ENCODE data around the gene SGMS1. TPM values are rescaled to one million over a fixed set of nuclear protein-coding genes. Genes with fewer than 3 reads are reported as not detected.

SGMS1 gene
- total RNA-seq, 1 donor: 68.0 TPM

DNA sequence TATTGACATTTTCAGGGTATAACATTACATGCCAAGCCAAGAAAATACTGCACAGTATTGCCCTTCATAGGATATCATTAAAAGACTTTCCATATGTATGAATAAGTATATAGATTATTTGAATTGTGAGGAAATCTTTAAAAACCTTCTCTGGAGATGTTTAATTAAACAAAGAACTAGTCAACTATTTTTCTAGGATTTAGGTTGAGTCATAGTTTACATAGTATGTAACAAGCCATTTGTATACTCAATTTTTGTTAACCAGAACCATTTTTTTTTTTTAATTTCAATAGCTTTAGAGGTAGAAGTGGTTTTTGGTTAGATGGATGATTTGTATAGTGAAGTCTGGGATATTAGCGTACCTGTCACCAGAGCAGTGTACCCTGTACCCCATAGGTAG lies 221.3 kb downstream of the SGMS1 start:
- DNase-seq (ENCODE audit: insufficient read length, low spot score, missing footprints): no peak
- H3K9me3 ChIP-seq (ENCODE audit: low read depth, low read length): no peaks in the 10 kb centered on the region
- no peak overlapping the region for H2AFZ ChIP-seq (ENCODE audit: low read length)
- H3K4me1 ChIP-seq (ENCODE audit: insufficient read depth, low read length): peaks cover 7% of the 10 kb centered on the region
- H3K27me3 ChIP-seq (ENCODE audit: insufficient read depth, low read length): no peaks in the 10 kb centered on the region
- no peak overlapping the region for H3K4me3 ChIP-seq (ENCODE audit: insufficient read depth, low read length)
- no peak overlapping the region for H3K4me2 ChIP-seq (ENCODE audit: insufficient read depth, low read length)
- peaks cover 12% of the 10 kb centered on the region for H4K20me1 ChIP-seq (ENCODE audit: insufficient read depth, low read length)
- no peaks in the 10 kb centered on the region for H3K36me3 ChIP-seq (ENCODE audit: insufficient read depth, low read length)
- peaks cover 73% of the 10 kb centered on the region for H3K79me2 ChIP-seq (ENCODE audit: insufficient read depth, low read length)
- no peak overlapping the region for H3K27ac ChIP-seq (ENCODE audit: low read depth, low read length)
- TF ChIP-seq, protein P1, sequence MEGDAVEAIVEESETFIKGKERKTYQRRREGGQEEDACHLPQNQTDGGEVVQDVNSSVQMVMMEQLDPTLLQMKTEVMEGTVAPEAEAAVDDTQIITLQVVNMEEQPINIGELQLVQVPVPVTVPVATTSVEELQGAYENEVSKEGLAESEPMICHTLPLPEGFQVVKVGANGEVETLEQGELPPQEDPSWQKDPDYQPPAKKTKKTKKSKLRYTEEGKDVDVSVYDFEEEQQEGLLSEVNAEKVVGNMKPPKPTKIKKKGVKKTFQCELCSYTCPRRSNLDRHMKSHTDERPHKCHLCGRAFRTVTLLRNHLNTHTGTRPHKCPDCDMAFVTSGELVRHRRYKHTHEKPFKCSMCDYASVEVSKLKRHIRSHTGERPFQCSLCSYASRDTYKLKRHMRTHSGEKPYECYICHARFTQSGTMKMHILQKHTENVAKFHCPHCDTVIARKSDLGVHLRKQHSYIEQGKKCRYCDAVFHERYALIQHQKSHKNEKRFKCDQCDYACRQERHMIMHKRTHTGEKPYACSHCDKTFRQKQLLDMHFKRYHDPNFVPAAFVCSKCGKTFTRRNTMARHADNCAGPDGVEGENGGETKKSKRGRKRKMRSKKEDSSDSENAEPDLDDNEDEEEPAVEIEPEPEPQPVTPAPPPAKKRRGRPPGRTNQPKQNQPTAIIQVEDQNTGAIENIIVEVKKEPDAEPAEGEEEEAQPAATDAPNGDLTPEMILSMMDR (IDR thresholded peaks at IDR 0.05; ENCODE audit: extremely low read depth, low read depth, low read length): no peak

DNA sequence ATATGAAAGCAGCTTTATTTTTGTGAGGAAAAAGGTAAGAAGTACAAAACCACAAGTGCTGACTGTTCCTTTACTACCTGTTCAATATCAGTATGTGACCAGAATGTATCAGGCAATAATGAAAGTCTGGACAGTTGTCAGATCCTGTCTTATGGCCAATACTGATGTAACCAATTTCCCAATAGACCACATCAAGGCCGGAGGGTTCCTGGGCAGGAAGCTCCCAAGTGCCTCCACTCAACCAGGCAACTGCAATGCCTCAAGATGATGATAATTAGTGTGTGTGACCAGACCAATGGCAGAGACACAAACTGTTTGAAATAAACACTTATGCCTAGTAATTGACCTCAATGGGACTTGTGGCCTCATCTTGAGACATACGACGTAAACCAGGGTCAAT lies 223.1 kb downstream of the SGMS1 start:
- Histone ChIP-seq H3K4me2 (ENCODE audit: insufficient read depth, low read length) (no peak overlapping the region), H3K27ac (ENCODE audit: low read depth, low read length) (no peak overlapping the region), H4K20me1 (ENCODE audit: insufficient read depth, low read length) (peaks cover 4% of the 10 kb centered on the region), H3K36me3 (ENCODE audit: insufficient read depth, low read length) (no peaks in the 10 kb centered on the region), H3K4me1 (ENCODE audit: insufficient read depth, low read length) (peaks cover 25% of the 10 kb centered on the region), H3K79me2 (ENCODE audit: insufficient read depth, low read length) (peaks cover 72% of the 10 kb centered on the region), H3K27me3 (ENCODE audit: insufficient read depth, low read length) (no peaks in the 10 kb centered on the region), H3K4me3 (ENCODE audit: insufficient read depth, low read length) (no peak overlapping the region), H3K9me3 (ENCODE audit: low read depth, low read length) (no peaks in the 10 kb centered on the region), H2AFZ (ENCODE audit: low read length) (no peak overlapping the region)
- DNase-seq (ENCODE audit: insufficient read length, low spot score, missing footprints): no peak
- TF ChIP-seq, protein P1 (IDR thresholded peaks at IDR 0.05; ENCODE audit: extremely low read depth, low read depth, low read length): no peak

DNA sequence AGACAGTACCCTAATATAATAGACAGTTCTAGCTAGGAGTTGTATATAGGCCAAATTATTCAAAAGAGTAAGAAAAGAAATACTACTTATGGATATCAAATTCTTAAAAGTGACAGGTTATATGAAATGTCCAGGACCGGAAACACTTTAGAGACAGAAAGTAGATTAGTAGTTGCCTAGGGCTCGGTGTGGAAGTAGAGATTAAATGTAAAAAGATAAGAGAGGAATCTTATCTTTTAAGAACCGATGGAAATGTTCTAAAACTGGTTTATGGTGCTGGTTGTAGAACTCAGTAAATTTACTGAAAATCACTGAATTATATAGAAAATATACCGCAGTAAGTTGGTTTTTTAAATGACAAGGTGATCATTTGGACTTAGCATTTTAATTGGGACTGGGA lies 224.9 kb downstream of the SGMS1 start:
- no peaks in the 10 kb centered on the region for H3K27me3 ChIP-seq (ENCODE audit: insufficient read depth, low read length)
- H3K27ac ChIP-seq (ENCODE audit: low read depth, low read length): no peak overlapping the region
- no peak overlapping the region for H2AFZ ChIP-seq (ENCODE audit: low read length)
- no peaks in the 10 kb centered on the region for H3K9me3 ChIP-seq (ENCODE audit: low read depth, low read length)
- no peak overlapping the region for H3K4me2 ChIP-seq (ENCODE audit: insufficient read depth, low read length)
- H3K4me3 ChIP-seq (ENCODE audit: insufficient read depth, low read length): no peak overlapping the region
- H3K79me2 ChIP-seq (ENCODE audit: insufficient read depth, low read length): peaks cover 69% of the 10 kb centered on the region
- no peaks in the 10 kb centered on the region for H3K36me3 ChIP-seq (ENCODE audit: insufficient read depth, low read length)
- no peaks in the 10 kb centered on the region for H4K20me1 ChIP-seq (ENCODE audit: insufficient read depth, low read length)
- no peak for DNase-seq (ENCODE audit: insufficient read length, low spot score, missing footprints)
- TF ChIP-seq, protein P1 (IDR thresholded peaks at IDR 0.05; ENCODE audit: extremely low read depth, low read depth, low read length): no peak
- peaks cover 38% of the 10 kb centered on the region for H3K4me1 ChIP-seq (ENCODE audit: insufficient read depth, low read length)

DNA sequence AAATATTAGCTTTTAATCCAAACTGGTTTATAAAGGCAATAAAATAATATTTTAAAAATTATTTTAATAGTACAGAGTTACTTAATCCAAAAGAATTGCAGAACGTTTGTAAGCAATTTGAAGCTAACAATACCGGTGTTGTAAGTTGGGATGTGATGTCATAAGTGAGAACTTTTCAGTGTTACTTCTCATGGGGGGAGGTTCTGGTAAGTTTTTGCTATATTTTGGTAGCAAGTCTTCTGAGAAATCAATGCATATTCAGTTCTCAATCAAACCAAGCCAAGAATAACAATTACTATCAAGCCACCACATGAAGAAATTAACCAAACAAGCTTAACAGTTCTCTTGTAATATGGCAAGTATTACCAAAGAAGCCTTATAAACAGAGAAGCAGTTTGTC lies 225.4 kb downstream of the SGMS1 start:
- Histone ChIP-seq H3K27ac (ENCODE audit: low read depth, low read length) (no peak overlapping the region), H3K4me3 (ENCODE audit: insufficient read depth, low read length) (no peak overlapping the region), H3K27me3 (ENCODE audit: insufficient read depth, low read length) (no peaks in the 10 kb centered on the region), H3K36me3 (ENCODE audit: insufficient read depth, low read length) (no peaks in the 10 kb centered on the region), H3K9me3 (ENCODE audit: low read depth, low read length) (no peaks in the 10 kb centered on the region), H2AFZ (ENCODE audit: low read length) (no peak overlapping the region), H3K4me2 (ENCODE audit: insufficient read depth, low read length) (no peak overlapping the region), H4K20me1 (ENCODE audit: insufficient read depth, low read length) (peaks cover 1% of the 10 kb centered on the region), H3K4me1 (ENCODE audit: insufficient read depth, low read length) (peaks cover 43% of the 10 kb centered on the region), H3K79me2 (ENCODE audit: insufficient read depth, low read length) (peaks cover 68% of the 10 kb centered on the region)
- TF ChIP-seq, protein P1 (IDR thresholded peaks at IDR 0.05; ENCODE audit: extremely low read depth, low read depth, low read length): no peak
- no peak for DNase-seq (ENCODE audit: insufficient read length, low spot score, missing footprints)
